Mesenchymal stem cell (in vitro differentiated cells and primary cell): ENCODE data around the gene KDM4B.

Source experiments
- DNase-seq: peaks from one replicate; pipeline ENCODE4 v3.0.0-alpha.2; 2013
- H2AFZ ChIP-seq: one replicate; pipeline ENCODE4 v1.6.1; 2013; ENCODE audit warnings: low read depth, mild to moderate bottlenecking, control low read depth, inconsistent platforms, low read length, moderate library complexity
- H2AK5ac ChIP-seq: 2 replicates; pipeline ENCODE4 v1.6.1; 2013; ENCODE audit warnings: low read length, moderate library complexity, mild to moderate bottlenecking, inconsistent platforms; ENCODE audit not compliant: severe bottlenecking
- H2BK120ac ChIP-seq: one replicate; pipeline ENCODE4 v1.6.1; 2013; ENCODE audit warnings: low read depth, mild to moderate bottlenecking, inconsistent platforms, low read length, moderate library complexity
- H2BK12ac ChIP-seq, 2 experiments: one replicate each; pipeline ENCODE4 v1.6.1; 2013; ENCODE audit warnings: inconsistent platforms in 2 of 2, low read length in 2 of 2, mild to moderate bottlenecking in 2 of 2, moderate library complexity in 2 of 2, control low read depth in 1 of 2
- H2BK15ac ChIP-seq: one replicate; pipeline ENCODE4 v1.6.1; 2013; ENCODE audit warnings: mild to moderate bottlenecking, low read depth, inconsistent platforms; ENCODE audit not compliant: poor library complexity, severe bottlenecking
- H2BK5ac ChIP-seq: 2 replicates; pipeline ENCODE4 v1.6.1; 2013; ENCODE audit warnings: low read depth, mild to moderate bottlenecking, low read length, control low read depth, inconsistent platforms; ENCODE audit not compliant: poor library complexity, severe bottlenecking
- H3K14ac ChIP-seq, 2 experiments: one replicate each; pipeline ENCODE4 v1.6.1; 2013; ENCODE audit warnings: inconsistent platforms in 2 of 2, low read length in 2 of 2, control low read depth in 1 of 2, mild to moderate bottlenecking in 1 of 2, moderate library complexity in 1 of 2
- H3K18ac ChIP-seq, 2 experiments: one replicate each; pipeline ENCODE4 v1.6.1; 2013; ENCODE audit warnings: inconsistent platforms in 2 of 2, low read length in 2 of 2, control low read depth in 1 of 2, low read depth in 1 of 2, mild to moderate bottlenecking in 1 of 2
- H3K23ac ChIP-seq, 2 experiments: one replicate each; pipeline ENCODE4 v1.6.1; 2013; ENCODE audit warnings: inconsistent platforms in 2 of 2, low read length in 2 of 2, mild to moderate bottlenecking in 2 of 2, moderate library complexity in 2 of 2, control low read depth in 1 of 2
- H3K27ac ChIP-seq: 2 replicates; pipeline ENCODE4 v1.5.1; 2013; ENCODE audit warnings: mild to moderate bottlenecking, moderate library complexity, low read length, control low read depth, inconsistent platforms; ENCODE audit not compliant: poor library complexity, severe bottlenecking
- H3K27me3 ChIP-seq, 2 experiments: 2 replicates each; pipeline versions ENCODE4 v1.6.1 to v1.7.0; 2013; ENCODE audit warnings: low read length in 2 of 2, mild to moderate bottlenecking in 2 of 2, moderate library complexity in 2 of 2, control low read depth in 1 of 2, inconsistent platforms in 1 of 2; ENCODE audit not compliant: control insufficient read depth in 1 of 2, insufficient read depth in 1 of 2
- H3K36me3 ChIP-seq, 2 experiments: 2 replicates each; pipeline versions ENCODE4 v1.6.1 to v1.7.0; 2013; ENCODE audit warnings: low read length in 2 of 2, control low read depth in 1 of 2, inconsistent platforms in 1 of 2, low read depth in 1 of 2, mild to moderate bottlenecking in 1 of 2; ENCODE audit not compliant: insufficient read depth in 2 of 2, control insufficient read depth in 1 of 2
- H3K4ac ChIP-seq, 2 experiments: one replicate each; pipeline ENCODE4 v1.6.1; 2013; ENCODE audit warnings: inconsistent platforms in 2 of 2, low read length in 2 of 2, mild to moderate bottlenecking in 2 of 2, moderate library complexity in 2 of 2, control low read depth in 1 of 2, low read depth in 1 of 2
- H3K4me1 ChIP-seq: 2 replicates; pipeline ENCODE4 v1.6.1; 2013; ENCODE audit warnings: low read depth, low read length, control low read depth; ENCODE audit not compliant: control insufficient read depth, insufficient read depth
- H3K4me2 ChIP-seq: 2 replicates; pipeline ENCODE4 v1.6.1; 2013; ENCODE audit warnings: low read length, mild to moderate bottlenecking, inconsistent platforms; ENCODE audit not compliant: poor library complexity, severe bottlenecking
- H3K4me3 ChIP-seq, 2 experiments: 2 replicates each; pipeline versions ENCODE4 v1.5.1 to v1.7.0; 2013; ENCODE audit warnings: low read length in 2 of 2, mild to moderate bottlenecking in 2 of 2, control low read depth in 1 of 2, low read depth in 1 of 2; ENCODE audit not compliant: insufficient read depth in 1 of 2
- H3K79me1 ChIP-seq: replicated peaks from 2 replicates; pipeline ENCODE4 v1.6.1; 2013; ENCODE audit warnings: mild to moderate bottlenecking, control low read depth, low read length, inconsistent platforms; ENCODE audit not compliant: poor library complexity, severe bottlenecking
- H3K9ac ChIP-seq: 2 replicates; pipeline ENCODE4 v1.7.0; 2013; ENCODE audit warnings: mild to moderate bottlenecking, low read length, moderate library complexity
- H3K9me3 ChIP-seq: 2 replicates; pipeline ENCODE4 v1.7.0; 2013; ENCODE audit warnings: mild to moderate bottlenecking, low read length; ENCODE audit not compliant: control insufficient read depth
- H4K8ac ChIP-seq: one replicate; pipeline ENCODE4 v1.6.1; 2013; ENCODE audit warnings: inconsistent platforms, mild to moderate bottlenecking, low read length, moderate library complexity
- H4K91ac ChIP-seq: one replicate; pipeline ENCODE4 v1.6.1; 2013; ENCODE audit warnings: mild to moderate bottlenecking, low read length, inconsistent platforms
- WGBS: methylation state at CpG from one replicate; pipeline ENCODE4 v1.1.7; 2013; ENCODE audit warnings: mixed read lengths; 5-methylcytosine and 5-hydroxymethylcytosine counted together

Gene KDM4B

GRCh38 chr19:5101871-5102270 lies 133.0 kb downstream of the KDM4B start:
- no peak for DNase-seq
- Histone ChIP-seq H3K4me2 (no peak overlapping the region), H2AFZ (no peak overlapping the region), H3K4ac (no peak overlapping the region), H3K4me3 (no peak overlapping the region), H3K9ac (no peak overlapping the region), H2BK120ac (no peak overlapping the region), H2AK5ac (no peak overlapping the region), H3K36me3 (peaks cover 37 to 86% of the 10 kb centered on the region in 2 experiments), H4K91ac (peak overlapping the region; percentile 47), H2BK5ac (no peak overlapping the region), H3K27ac (no peak overlapping the region), H4K8ac (no peak overlapping the region), H2BK12ac (no peak overlapping the region), H2BK15ac (no peak overlapping the region), H3K79me1 (peaks cover 34% of the 10 kb centered on the region), H3K18ac (no peak overlapping the region), H3K4me1 (peaks cover 10% of the 10 kb centered on the region), H3K9me3 (peaks cover 18% of the 10 kb centered on the region), H3K23ac (no peak overlapping the region), H3K14ac (no peak overlapping the region), H3K27me3 (no peaks in the 10 kb centered on the region)
- WGBS, result 97% methylated on average over 18 of the region's 18 CpGs

- Histone ChIP-seq H3K27me3 (no peaks in the 10 kb centered on the region), H2AFZ (no peak overlapping the region), H3K4me2 (no peak overlapping the region), H3K4me3 (no peak overlapping the region), H3K27ac (no peak overlapping the region), H3K4me1 (peaks cover 16% of the 10 kb centered on the region), H4K8ac (no peak overlapping the region), H2BK12ac (no peak overlapping the region), H2BK15ac (no peak overlapping the region), H3K23ac (no peak overlapping the region), H3K9me3 (peaks cover 18% of the 10 kb centered on the region), H4K91ac (no peak overlapping the region), H3K79me1 (peaks cover 33% of the 10 kb centered on the region), H2BK120ac (no peak overlapping the region), H3K36me3 (peaks cover 35 to 84% of the 10 kb centered on the region in 2 experiments), H2AK5ac (no peak overlapping the region), H3K18ac (no peak overlapping the region), H2BK5ac (no peak overlapping the region), H3K4ac (no peak overlapping the region), H3K14ac (no peak overlapping the region), H3K9ac (no peak overlapping the region)
- DNase-seq, result no peak
- WGBS, result over 99% methylated on average over 20 of the region's 21 CpGs
Measured at GRCh38 chr19:5102520-5102919, 133.6 kb downstream of the KDM4B start.

- Histone ChIP-seq H3K9ac (peak overlapping the region; percentile 7), H3K4ac (no peak overlapping the region), H3K14ac (no peak overlapping the region), H3K18ac (no peak overlapping the region), H2BK15ac (no peak overlapping the region), H2BK120ac (no peak overlapping the region), H2BK5ac (no peak overlapping the region), H3K9me3 (peaks cover 18% of the 10 kb centered on the region), H4K8ac (no peak overlapping the region), H3K4me2 (no peak overlapping the region), H3K27me3 (no peaks in the 10 kb centered on the region), H4K91ac (no peak overlapping the region), H2BK12ac (no peak overlapping the region), H3K23ac (no peak overlapping the region), H2AFZ (no peak overlapping the region), H3K36me3 (peaks cover 36 to 86% of the 10 kb centered on the region in 2 experiments), H3K4me1 (peaks cover 22% of the 10 kb centered on the region), H3K4me3 (no peak overlapping the region), H3K79me1 (peaks cover 28% of the 10 kb centered on the region), H2AK5ac (no peak overlapping the region), H3K27ac (no peak overlapping the region)
- WGBS, result 91% methylated on average over 28 of the region's 29 CpGs
- no peak for DNase-seq
Measured at GRCh38 chr19:5103061-5103701, 134.3 kb downstream of the KDM4B start.

GRCh38 chr19:5103812-5104410 lies 135.0 kb downstream of the KDM4B start:
- Histone ChIP-seq H3K23ac (no peak overlapping the region), H3K9ac (no peak overlapping the region), H3K18ac (no peak overlapping the region), H2BK12ac (no peak overlapping the region), H3K79me1 (peaks cover 24% of the 10 kb centered on the region), H3K27ac (no peak overlapping the region), H2BK120ac (no peak overlapping the region), H3K14ac (no peak overlapping the region), H4K8ac (no peak overlapping the region), H2BK15ac (no peak overlapping the region), H4K91ac (no peak overlapping the region), H3K4ac (no peak overlapping the region), H3K36me3 (peaks cover 34 to 86% of the 10 kb centered on the region in 2 experiments), H2AFZ (no peak overlapping the region), H3K4me1 (peaks cover 22% of the 10 kb centered on the region), H2BK5ac (no peak overlapping the region), H3K9me3 (peaks cover 15% of the 10 kb centered on the region), H3K27me3 (no peaks in the 10 kb centered on the region), H3K4me2 (no peak overlapping the region), H3K4me3 (no peak overlapping the region), H2AK5ac (no peak overlapping the region)
- WGBS, result 92% methylated on average over 16 of the region's 17 CpGs
- no peak for DNase-seq
